Hepatocyte (in vitro differentiated cells): ENCODE results near the gene SRPK3. TPM values are rescaled to one million over a fixed set of nuclear protein-coding genes. Genes with fewer than 3 reads are reported as not detected.

Source experiments
- DNase-seq: peaks from one replicate; pipeline ENCODE4 v3.0.0-alpha.2; 2016; ENCODE audit warnings: low spot score
- H2AFZ ChIP-seq: fragments of 200-600 bp; sonication (generic); 2 replicates; pipeline ENCODE4 v1.6.0; 2016; ENCODE audit warnings: antibody characterized with exemption, mild to moderate bottlenecking
- H3K27ac ChIP-seq: fragments of 200-600 bp; sonication (generic); 2 replicates; pipeline ENCODE4 v1.5.1; 2016; ENCODE audit warnings: mild to moderate bottlenecking
- H3K27me3 ChIP-seq: fragments of 200-600 bp; sonication (generic); 2 replicates; pipeline ENCODE4 v1.6.1; 2016
- H3K36me3 ChIP-seq: fragments of 200-600 bp; sonication (generic); replicated peaks from 2 replicates; pipeline ENCODE4 v1.5.1; 2016; ENCODE audit warnings: low read depth; ENCODE audit not compliant: insufficient read depth
- H3K4me1 ChIP-seq: fragments of 200-600 bp; sonication (generic); 2 replicates; pipeline ENCODE4 v1.5.1; 2016; ENCODE audit warnings: mild to moderate bottlenecking, moderate library complexity; ENCODE audit not compliant: insufficient read depth
- H3K4me2 ChIP-seq: fragments of 200-600 bp; sonication (generic); 2 replicates; pipeline ENCODE4 v1.6.0; 2016
- H3K4me3 ChIP-seq: fragments of 200-600 bp; sonication (generic); 2 replicates; pipeline ENCODE4 v1.5.1; 2016; ENCODE audit warnings: mild to moderate bottlenecking
- H3K79me2 ChIP-seq: fragments of 200-600 bp; sonication (generic); 2 replicates; pipeline ENCODE4 v1.6.0; 2017; ENCODE audit warnings: mild to moderate bottlenecking
- H3K9me2 ChIP-seq: fragments of 200-600 bp; sonication (generic); replicated peaks from 2 replicates; pipeline ENCODE4 v1.6.0; 2017; ENCODE audit warnings: mild to moderate bottlenecking; ENCODE audit not compliant: insufficient read depth
- H3K9me3 ChIP-seq: fragments of 200-600 bp; sonication (generic); 2 replicates; pipeline ENCODE4 v1.5.1; 2016; ENCODE audit warnings: low read depth, mild to moderate bottlenecking
- H4K20me1 ChIP-seq: fragments of 200-600 bp; sonication (generic); 2 replicates; pipeline ENCODE4 v1.6.0; 2016; ENCODE audit warnings: mild to moderate bottlenecking; ENCODE audit not compliant: insufficient read depth, poor library complexity, severe bottlenecking
- EZH2 ChIP-seq: fragments of 200-600 bp; sonication (generic); IDR thresholded peaks from 2 replicates; pipeline ENCODE4 v1.6.1; 2016; ENCODE audit warnings: antibody characterized with exemption, mild to moderate bottlenecking, borderline replicate concordance
- EZH2phosphoT487 ChIP-seq: fragments of 200-600 bp; sonication (generic); IDR thresholded peaks from one replicate; pipeline ENCODE4 v1.6.1; 2018; ENCODE audit warnings: antibody characterized with exemption, mild to moderate bottlenecking, low read depth, moderate library complexity; ENCODE audit not compliant: unreplicated experiment, severe bottlenecking
- WGBS: methylation state at CpG from one replicate; pipeline ENCODE4 v1.1.6; 2016; ENCODE audit warnings: low lambda C conversion rate; ENCODE audit errors: missing lambda C conversion rate; 5-methylcytosine and 5-hydroxymethylcytosine counted together
- polyA plus RNA-seq: library from polyadenylated mRNA; unstranded; fragments of >200 nt; fragmentation: Nextera tagmentation; extraction: Ambion mirVana; gene quantifications from 2 replicates; pipeline ENCODE4 v1.2.1, GENCODE V29; 2016
- total RNA-seq: library from RNA; depleted of rRNA; stranded (reverse); fragments of >200 nt; gene quantifications from 2 replicates; pipeline ENCODE4 v1.2.3, GENCODE V29; 2014
- TF ChIP-seq, protein P1 (sequence below): fragments of 200-600 bp; sonication (generic); IDR thresholded peaks from 2 replicates; pipeline ENCODE4 v1.5.1; 2016; ENCODE audit warnings: antibody characterized with exemption, mild to moderate bottlenecking; ENCODE audit not compliant: poor library complexity

The SRPK3 gene
- total and polyA plus RNA-seq, 2 experiments from 2014 or later: 0.20 to 0.89 TPM

DNA sequence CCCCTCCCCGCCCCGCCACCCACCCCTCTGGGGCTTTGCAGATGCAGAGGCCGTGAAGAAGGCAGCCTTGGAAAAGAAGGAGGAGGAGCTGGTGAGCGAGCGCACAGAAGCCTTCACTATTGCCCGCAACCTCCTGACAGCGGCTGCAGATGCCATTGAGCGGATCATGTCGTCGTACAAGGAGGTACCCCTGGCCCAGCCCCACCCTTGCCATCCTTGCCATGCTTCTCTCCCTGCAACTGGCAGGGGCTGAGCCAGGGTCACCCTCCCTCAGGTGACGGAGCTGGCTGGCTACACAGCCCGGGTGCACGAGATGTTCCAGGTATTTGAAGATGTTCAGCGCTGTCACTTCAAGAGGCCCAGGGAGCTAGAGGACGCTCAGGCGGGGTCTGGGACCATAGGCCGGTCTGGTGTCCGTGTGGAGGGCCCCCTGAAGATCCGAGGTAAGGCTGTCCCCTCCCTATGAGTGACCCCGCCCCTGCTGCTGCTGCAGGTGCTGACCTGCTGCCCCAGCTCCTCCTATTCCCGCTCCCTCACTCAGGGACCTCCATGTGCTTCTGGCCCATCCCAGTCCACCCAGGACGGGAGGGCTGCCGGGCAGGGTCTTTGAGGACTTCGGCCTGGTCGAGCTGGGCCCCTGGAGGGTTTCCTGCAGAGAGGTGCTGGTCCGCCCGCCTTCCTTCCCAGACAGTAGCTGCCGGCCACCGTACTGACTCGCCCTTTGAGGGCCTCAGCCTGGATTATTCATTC lies 44.6 kb upstream of the SRPK3 start:
- no peaks in the 10 kb centered on the region for H3K9me3 ChIP-seq
- no peaks in the 10 kb centered on the region for H3K4me1 ChIP-seq
- no peaks in the 10 kb centered on the region for H4K20me1 ChIP-seq
- no peaks in the 10 kb centered on the region for H3K27me3 ChIP-seq
- H3K4me2 ChIP-seq: no peak overlapping the region
- no peak overlapping the region for H2AFZ ChIP-seq
- no peak overlapping the region for H3K27ac ChIP-seq
- 88% methylated on average over 29 of the region's 30 CpGs for WGBS
- no peaks in the 10 kb centered on the region for H3K36me3 ChIP-seq
- H3K4me3 ChIP-seq: no peak overlapping the region
- H3K79me2 ChIP-seq: no peaks in the 10 kb centered on the region
- no peak for TF ChIP-seq EZH2phosphoT487
- no peak for TF ChIP-seq EZH2
- TF ChIP-seq, protein P1, sequence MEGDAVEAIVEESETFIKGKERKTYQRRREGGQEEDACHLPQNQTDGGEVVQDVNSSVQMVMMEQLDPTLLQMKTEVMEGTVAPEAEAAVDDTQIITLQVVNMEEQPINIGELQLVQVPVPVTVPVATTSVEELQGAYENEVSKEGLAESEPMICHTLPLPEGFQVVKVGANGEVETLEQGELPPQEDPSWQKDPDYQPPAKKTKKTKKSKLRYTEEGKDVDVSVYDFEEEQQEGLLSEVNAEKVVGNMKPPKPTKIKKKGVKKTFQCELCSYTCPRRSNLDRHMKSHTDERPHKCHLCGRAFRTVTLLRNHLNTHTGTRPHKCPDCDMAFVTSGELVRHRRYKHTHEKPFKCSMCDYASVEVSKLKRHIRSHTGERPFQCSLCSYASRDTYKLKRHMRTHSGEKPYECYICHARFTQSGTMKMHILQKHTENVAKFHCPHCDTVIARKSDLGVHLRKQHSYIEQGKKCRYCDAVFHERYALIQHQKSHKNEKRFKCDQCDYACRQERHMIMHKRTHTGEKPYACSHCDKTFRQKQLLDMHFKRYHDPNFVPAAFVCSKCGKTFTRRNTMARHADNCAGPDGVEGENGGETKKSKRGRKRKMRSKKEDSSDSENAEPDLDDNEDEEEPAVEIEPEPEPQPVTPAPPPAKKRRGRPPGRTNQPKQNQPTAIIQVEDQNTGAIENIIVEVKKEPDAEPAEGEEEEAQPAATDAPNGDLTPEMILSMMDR: no peak
- DNase-seq: no peak
- H3K9me2 ChIP-seq: no peaks in the 10 kb centered on the region

DNA sequence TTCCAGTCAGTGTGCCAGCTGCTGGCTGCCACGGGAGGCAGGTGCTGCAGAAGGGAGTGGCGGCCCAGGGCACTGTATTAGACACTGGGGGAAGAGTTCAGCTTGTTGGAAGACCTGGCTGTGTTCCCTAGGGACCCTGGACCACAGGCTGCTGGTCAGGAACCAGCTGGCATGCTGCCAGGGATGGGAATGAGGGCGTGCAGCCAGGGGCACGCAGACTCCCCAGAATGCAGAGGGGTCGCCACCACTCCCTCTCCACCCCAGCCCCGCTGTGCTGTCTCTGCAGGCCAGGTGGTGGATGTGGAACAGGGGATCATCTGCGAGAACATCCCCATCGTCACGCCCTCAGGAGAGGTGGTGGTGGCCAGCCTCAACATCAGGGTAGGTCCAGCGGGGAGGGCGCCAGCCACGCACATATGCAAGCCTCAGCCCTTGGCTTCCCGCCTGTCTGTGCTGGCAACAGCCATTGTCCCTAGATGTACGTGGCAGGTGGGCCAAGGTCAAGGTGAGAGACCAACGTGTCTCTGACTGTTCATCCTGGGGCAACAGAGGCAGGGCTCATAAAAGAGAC lies 43.9 kb upstream of the SRPK3 start:
- TF ChIP-seq EZH2phosphoT487 (no peak), EZH2 (no peak)
- TF ChIP-seq, protein P1: no peak
- no peak for DNase-seq
- no peaks in the 10 kb centered on the region for H3K9me2 ChIP-seq

DNA sequence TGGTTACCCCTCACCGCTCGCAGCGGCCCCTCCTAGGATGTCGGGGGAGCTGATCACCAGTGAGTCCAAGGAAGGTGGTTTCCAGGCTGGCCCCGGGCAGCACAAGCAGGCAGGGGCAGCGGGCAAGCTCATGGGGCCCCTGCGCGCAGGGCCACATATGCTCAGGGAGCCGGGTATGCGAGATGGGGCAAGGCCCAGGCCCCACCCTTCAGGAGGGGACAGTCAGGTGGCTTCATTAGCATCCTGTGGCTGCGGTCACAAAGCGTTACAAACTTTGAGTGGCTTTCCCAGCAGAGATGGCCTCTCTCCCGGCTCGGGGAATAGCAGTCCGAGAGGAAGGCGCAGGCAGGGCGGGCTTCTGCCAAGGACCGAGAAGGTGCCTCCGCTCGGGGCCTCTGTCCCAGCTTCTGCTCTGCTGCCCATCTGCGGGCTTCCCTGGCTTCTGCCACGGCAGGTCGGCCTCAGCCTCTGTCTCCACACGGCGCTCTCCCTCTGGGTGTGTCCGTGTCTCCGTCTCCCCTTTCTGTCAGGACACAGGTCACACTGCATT lies 42.7 kb upstream of the SRPK3 start:
- no peaks in the 10 kb centered on the region for H3K27me3 ChIP-seq
- no peaks in the 10 kb centered on the region for H4K20me1 ChIP-seq
- no peaks in the 10 kb centered on the region for H3K36me3 ChIP-seq
- 95% methylated on average over 23 of the region's 27 CpGs for WGBS
- no peak overlapping the region for H3K4me2 ChIP-seq
- TF ChIP-seq EZH2 (no peak), EZH2phosphoT487 (no peak)
- TF ChIP-seq, protein P1: no peak
- no peaks in the 10 kb centered on the region for H3K4me1 ChIP-seq
- DNase-seq: no peak
- H3K4me3 ChIP-seq: no peak overlapping the region
- H3K9me2 ChIP-seq: no peaks in the 10 kb centered on the region
- no peak overlapping the region for H2AFZ ChIP-seq
- no peaks in the 10 kb centered on the region for H3K79me2 ChIP-seq
- H3K27ac ChIP-seq: no peak overlapping the region
- H3K9me3 ChIP-seq: no peaks in the 10 kb centered on the region

More for the DNA sequence above, 43.9 kb upstream of the SRPK3 start:
- no peaks in the 10 kb centered on the region for H3K4me1 ChIP-seq
- H3K4me2 ChIP-seq: no peak overlapping the region
- no peaks in the 10 kb centered on the region for H3K9me3 ChIP-seq
- no peak overlapping the region for H3K4me3 ChIP-seq
- WGBS: 86% methylated on average over 15 of the region's 15 CpGs
- no peaks in the 10 kb centered on the region for H3K79me2 ChIP-seq
- no peaks in the 10 kb centered on the region for H4K20me1 ChIP-seq
- H2AFZ ChIP-seq: no peak overlapping the region
- no peaks in the 10 kb centered on the region for H3K36me3 ChIP-seq
- H3K27ac ChIP-seq: no peak overlapping the region
- H3K27me3 ChIP-seq: no peaks in the 10 kb centered on the region
